ENCODE results near the gene TMEM35A.
"Not testable (repeated sequence)": the region's sequence is repeated elsewhere in the genome, so short reads cannot be mapped to it uniquely, and the experiment has no call there.

Gene TMEM35A, protein sequence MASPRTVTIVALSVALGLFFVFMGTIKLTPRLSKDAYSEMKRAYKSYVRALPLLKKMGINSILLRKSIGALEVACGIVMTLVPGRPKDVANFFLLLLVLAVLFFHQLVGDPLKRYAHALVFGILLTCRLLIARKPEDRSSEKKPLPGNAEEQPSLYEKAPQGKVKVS

DNA sequence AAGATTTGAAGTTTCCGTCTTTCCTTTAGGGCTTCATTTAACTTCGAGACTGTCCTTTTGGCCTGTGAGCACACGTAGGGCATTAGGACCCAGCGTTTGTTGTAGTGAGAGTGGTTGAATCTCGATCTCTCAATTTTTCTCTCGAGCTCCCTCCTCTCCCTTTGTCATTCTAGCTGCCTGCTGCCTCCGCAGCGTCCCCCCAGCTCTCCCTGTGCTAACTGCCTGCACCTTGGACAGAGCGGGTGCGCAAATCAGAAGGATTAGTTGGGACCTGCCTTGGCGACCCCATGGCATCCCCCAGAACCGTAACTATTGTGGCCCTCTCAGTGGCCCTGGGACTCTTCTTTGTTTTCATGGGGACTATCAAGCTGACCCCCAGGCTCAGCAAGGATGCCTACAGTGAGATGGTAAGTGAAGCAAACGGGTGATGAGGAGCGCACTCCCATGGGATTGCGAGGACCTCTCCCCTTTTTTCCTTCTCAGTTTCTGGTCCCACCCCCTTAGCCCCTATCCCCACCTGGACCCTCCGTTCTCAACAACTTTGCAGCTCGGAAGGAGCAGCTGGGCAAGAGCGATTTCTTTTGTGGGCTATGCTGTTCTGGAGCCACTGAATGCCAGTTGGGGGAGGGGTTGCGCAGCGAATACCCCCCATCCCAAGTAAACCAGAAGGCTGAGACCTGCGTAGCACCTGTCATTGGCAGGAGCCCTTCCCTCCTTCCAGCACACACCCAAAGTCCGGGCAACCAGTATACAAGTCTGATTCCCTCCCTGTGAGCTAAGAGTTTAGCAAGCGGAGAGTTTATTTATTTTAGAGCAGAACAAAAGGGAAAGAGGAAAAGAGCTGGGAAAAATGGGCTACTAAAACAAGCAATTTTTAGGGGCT, at the start of gene TMEM35A:
TMEM35A (plus strand) TSS at position 164 of the 883 bp plus-strand sequence; CDS start at position 288, 124 bp downstream.
- no peak for DNase-seq (ENCODE audit: low spot score)
- TF ChIP-seq, protein P1, sequence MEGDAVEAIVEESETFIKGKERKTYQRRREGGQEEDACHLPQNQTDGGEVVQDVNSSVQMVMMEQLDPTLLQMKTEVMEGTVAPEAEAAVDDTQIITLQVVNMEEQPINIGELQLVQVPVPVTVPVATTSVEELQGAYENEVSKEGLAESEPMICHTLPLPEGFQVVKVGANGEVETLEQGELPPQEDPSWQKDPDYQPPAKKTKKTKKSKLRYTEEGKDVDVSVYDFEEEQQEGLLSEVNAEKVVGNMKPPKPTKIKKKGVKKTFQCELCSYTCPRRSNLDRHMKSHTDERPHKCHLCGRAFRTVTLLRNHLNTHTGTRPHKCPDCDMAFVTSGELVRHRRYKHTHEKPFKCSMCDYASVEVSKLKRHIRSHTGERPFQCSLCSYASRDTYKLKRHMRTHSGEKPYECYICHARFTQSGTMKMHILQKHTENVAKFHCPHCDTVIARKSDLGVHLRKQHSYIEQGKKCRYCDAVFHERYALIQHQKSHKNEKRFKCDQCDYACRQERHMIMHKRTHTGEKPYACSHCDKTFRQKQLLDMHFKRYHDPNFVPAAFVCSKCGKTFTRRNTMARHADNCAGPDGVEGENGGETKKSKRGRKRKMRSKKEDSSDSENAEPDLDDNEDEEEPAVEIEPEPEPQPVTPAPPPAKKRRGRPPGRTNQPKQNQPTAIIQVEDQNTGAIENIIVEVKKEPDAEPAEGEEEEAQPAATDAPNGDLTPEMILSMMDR (IDR thresholded peaks at IDR 0.05; ENCODE audit: borderline replicate concordance, control extremely low read depth, extremely low read depth, insufficient read depth, missing control alignments): no peak
- in situ Hi-C loops (cut with MboI; ENCODE audit: low sequenced_read_pairs, unreplicated experiment): no loop called here

DNA sequence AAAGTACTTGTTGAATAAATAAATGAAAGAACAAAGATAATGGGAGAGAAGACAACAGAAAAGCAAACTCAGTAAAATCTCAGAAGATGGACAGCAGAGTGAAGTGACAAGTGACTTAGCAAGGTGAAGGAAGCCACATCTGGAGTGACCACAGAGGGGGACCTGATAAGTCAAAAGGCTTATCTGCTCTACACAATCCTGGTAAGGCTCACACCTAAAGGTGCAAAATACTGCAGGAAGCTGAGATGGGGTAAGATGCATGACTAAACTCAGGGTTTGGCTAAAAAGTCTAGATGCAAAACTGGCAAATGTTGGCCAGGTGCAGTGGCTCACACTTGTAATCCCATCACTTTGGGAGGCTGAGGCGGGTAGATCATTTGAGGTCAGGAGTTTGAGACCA, 49.0 kb upstream of the TMEM35A start:
- TF ChIP-seq, protein P1 (IDR thresholded peaks at IDR 0.05; ENCODE audit: borderline replicate concordance, control extremely low read depth, extremely low read depth, insufficient read depth, missing control alignments): no peak
- no peak for DNase-seq (ENCODE audit: low spot score)
- in situ Hi-C loops (cut with MboI; ENCODE audit: low sequenced_read_pairs, unreplicated experiment): no loop called here

DNA sequence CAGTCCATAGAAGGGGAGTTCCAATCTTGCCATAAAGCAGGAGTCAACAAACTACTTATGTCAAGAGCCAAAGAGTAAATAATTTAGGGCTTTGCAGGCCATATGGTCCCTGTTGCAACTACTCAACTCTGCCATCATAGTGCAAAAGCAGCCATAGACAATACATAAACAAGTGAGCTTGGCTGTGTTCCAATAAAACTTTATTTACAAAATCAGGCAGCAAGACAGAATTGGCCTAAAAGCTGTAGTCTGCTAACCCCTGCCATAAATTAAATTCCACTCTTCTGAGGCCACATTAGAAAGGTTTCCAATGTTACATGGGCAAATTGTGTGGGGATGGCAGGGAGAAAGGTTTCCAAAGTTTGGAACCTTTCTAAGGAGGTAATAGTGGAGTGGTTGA, 41.4 kb upstream of the TMEM35A start:
- TF ChIP-seq, protein P1 (IDR thresholded peaks at IDR 0.05; ENCODE audit: borderline replicate concordance, control extremely low read depth, extremely low read depth, insufficient read depth, missing control alignments): no peak
- in situ Hi-C loops (cut with MboI; ENCODE audit: low sequenced_read_pairs, unreplicated experiment): no loop called here
- no peak for DNase-seq (ENCODE audit: low spot score)

DNA sequence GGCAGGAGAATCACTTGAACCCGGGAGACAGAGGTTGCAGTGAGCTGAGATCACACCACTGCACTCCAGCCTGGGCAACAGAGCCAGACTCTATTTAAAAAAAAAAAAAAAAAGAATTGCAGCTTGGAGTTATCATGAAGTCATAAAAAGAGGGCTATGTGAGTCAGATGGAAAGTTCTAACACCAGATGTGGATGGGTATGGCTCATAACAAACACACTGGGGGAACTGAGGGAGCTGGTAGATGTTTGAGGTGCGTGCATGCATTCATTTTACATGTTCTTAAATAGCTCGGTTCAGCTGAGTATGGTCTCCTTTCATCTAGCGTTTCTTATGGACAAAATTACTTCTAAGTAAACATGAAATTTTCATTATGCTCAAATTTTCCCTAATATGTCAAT, 38.5 kb upstream of the TMEM35A start:
- DNase-seq (ENCODE audit: low spot score): no peak
- TF ChIP-seq, protein P1 (IDR thresholded peaks at IDR 0.05; ENCODE audit: borderline replicate concordance, control extremely low read depth, extremely low read depth, insufficient read depth, missing control alignments): no peak
- in situ Hi-C loops (cut with MboI; ENCODE audit: low sequenced_read_pairs, unreplicated experiment): no loop called here

DNA sequence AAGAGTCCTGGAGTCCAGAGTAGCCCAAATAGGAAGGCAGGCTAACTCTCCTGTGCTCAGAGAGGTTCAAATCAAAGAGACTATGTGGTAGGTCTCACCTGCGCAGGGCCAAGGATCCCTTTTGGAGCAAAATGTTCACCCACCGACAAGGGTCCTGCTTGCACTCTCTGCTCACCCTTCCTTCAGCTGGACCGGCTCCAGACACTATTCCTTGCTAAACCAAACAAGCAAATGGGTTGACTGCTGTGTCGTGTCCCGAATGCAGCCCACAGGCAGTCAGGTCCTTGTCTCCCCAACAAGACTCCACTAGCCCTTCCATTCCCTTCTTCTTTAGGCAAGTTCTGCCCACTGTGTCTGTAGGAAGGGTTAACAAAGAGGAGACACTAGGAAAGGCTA, 27.5 kb upstream of the TMEM35A start:
- DNase-seq (ENCODE audit: low spot score): no peak
- TF ChIP-seq, protein P1 (IDR thresholded peaks at IDR 0.05; ENCODE audit: borderline replicate concordance, control extremely low read depth, extremely low read depth, insufficient read depth, missing control alignments): no peak
- in situ Hi-C loops (cut with MboI; ENCODE audit: low sequenced_read_pairs, unreplicated experiment): no loop called here

DNA sequence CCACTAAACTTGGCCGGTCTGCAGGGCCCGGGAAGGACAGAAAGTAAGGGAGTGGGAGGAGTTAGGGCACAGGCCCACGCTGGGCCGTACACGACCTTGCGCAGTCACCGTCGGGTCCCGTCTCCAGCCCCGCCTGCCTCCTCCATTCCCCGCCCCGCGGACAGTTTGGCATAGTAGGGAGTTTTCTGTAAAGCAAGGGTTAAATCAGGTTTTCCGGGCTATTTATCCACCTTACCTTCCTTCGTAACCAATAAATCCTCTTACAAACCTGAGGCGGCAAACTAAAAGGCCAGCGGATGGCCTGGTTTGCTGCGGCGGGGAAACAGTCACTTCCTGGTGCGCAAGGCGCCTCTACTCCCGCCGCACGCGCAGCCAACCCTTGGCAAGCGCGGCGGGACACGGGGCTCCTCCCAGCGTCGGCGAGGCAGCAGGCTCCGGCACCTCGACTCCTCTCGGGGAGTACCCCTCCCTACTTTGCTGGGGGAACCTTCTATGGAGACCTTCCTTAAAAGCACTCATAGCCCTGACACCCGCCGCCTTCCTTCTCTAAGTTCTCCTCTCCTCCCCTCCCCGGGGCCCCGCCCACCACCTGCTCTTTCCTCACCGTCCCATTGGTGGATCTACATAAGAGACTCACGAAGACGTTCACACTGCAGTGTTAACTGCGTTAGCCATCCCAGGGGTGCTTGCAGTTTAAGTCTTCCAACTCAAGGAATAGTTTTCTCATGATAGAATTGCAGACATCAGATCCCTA, 27.0 kb upstream of the TMEM35A start, which contains the start of gene TRMT2B:
TRMT2B (minus strand) TSS at position 563 of the 754 bp plus-strand sequence. CDS start 9,822 bp downstream, outside the sequence.
- DNase-seq (ENCODE audit: low spot score): peak; percentile 75
- TF ChIP-seq, protein P1 (IDR thresholded peaks at IDR 0.05; ENCODE audit: borderline replicate concordance, control extremely low read depth, extremely low read depth, insufficient read depth, missing control alignments): no peak
- in situ Hi-C loops (cut with MboI; ENCODE audit: low sequenced_read_pairs, unreplicated experiment): no loop called here

DNA sequence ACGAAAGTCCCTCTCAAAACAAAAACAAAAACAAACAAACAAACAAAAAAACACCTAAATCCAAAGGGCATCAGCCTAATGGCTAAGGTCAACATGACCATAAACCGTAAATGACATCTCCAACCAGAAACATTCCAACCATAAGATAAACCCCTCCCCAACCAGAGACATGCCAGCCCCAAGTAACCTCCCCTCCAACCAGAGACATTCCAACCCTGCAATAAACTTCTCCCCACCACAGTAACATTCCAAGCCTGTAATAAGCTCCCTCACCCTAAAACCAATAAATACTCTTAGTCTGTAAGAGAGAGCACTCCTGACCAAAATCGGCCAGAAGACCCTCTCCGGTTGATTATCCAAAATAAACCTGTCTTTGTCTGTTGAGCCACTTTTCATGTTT, 22.1 kb upstream of the TMEM35A start:
- in situ Hi-C loops (cut with MboI; ENCODE audit: low sequenced_read_pairs, unreplicated experiment); DNase-seq (ENCODE audit: low spot score): not testable (repeated sequence)
